RPMI8226 (cell line): ENCODE results near the gene AHRR.
A peak's percentile ranks its signal among the peaks of the same experiment; 100 is the strongest.
"Not testable (repeated sequence)": the region's sequence is repeated elsewhere in the genome, so short reads cannot be mapped to it uniquely, and the experiment has no call there.

ENCODE experiments used
- DNase-seq: peaks from one replicate; pipeline ENCODE4 v3.0.0-alpha.2; 2015

Gene AHRR

GRCh38 chr5:321230-321725 lies at the start of gene AHRR:
Gene AHRR (plus strand): TSS chr5:321714. CDS start chr5:343903, 22,189 bp downstream.
- DNase-seq: peak; percentile 63

GRCh38 chr5:271828-272167 lies 49.7 kb upstream of the AHRR start:
- not testable (repeated sequence) for DNase-seq

GRCh38 chr5:273091-273490 lies 48.4 kb upstream of the AHRR start:
- DNase-seq: not testable (repeated sequence)

GRCh38 chr5:273491-273890 lies 48.0 kb upstream of the AHRR start:
- DNase-seq: not testable (repeated sequence)

GRCh38 chr5:274346-274745 lies 47.2 kb upstream of the AHRR start:
- not testable (repeated sequence) for DNase-seq

GRCh38 chr5:278646-279045 lies 42.9 kb upstream of the AHRR start:
- DNase-seq: no peak

GRCh38 chr5:279051-279665 lies 42.4 kb upstream of the AHRR start:
- not testable (repeated sequence) for DNase-seq

GRCh38 chr5:285991-286557 lies 35.4 kb upstream of the AHRR start:
- no peak for DNase-seq

- DNase-seq: not testable (repeated sequence)
Observed at GRCh38 chr5:290200-290599, 31.3 kb upstream of the AHRR start.

- not testable (repeated sequence) for DNase-seq
Observed at GRCh38 chr5:291345-291744, 30.2 kb upstream of the AHRR start.

GRCh38 chr5:294788-295187 lies 26.7 kb upstream of the AHRR start:
- DNase-seq: not testable (repeated sequence)

GRCh38 chr5:296207-296606 lies 25.3 kb upstream of the AHRR start:
- not testable (repeated sequence) for DNase-seq

GRCh38 chr5:296954-297353 lies 24.6 kb upstream of the AHRR start:
- not testable (repeated sequence) for DNase-seq

- DNase-seq: not testable (repeated sequence)
Observed at GRCh38 chr5:297448-297847, 24.1 kb upstream of the AHRR start.

- DNase-seq: not testable (repeated sequence)
Observed at GRCh38 chr5:297991-298736, 23.4 kb upstream of the AHRR start.

GRCh38 chr5:298737-299125 lies 22.8 kb upstream of the AHRR start:
- DNase-seq: no peak

GRCh38 chr5:299921-300320 lies 21.6 kb upstream of the AHRR start:
- DNase-seq: not testable (repeated sequence)

- DNase-seq: not testable (repeated sequence)
Observed at GRCh38 chr5:300691-301435, 20.7 kb upstream of the AHRR start.

- peak; percentile 89 for DNase-seq
Observed at GRCh38 chr5:302416-302815, 19.1 kb upstream of the AHRR start.

GRCh38 chr5:302966-303365 lies 18.5 kb upstream of the AHRR start:
- DNase-seq: no peak

- DNase-seq: not testable (repeated sequence)
Observed at GRCh38 chr5:303741-304140, 17.8 kb upstream of the AHRR start.

- DNase-seq: no peak
Observed at GRCh38 chr5:305050-305449, 16.5 kb upstream of the AHRR start.

- no peak for DNase-seq
Observed at GRCh38 chr5:305459-305858, 16.1 kb upstream of the AHRR start.
